Nephron progenitor cell (in vitro differentiated cells): Measurements from ENCODE around the gene MYH9.
"Not testable (repeated sequence)": the region's sequence is repeated elsewhere in the genome, so short reads cannot be mapped to it uniquely, and the experiment has no call there.

Source experiments
- DNase-seq: peaks from one replicate; pipeline ENCODE4 v3.0.0; 2021
- H3K27ac Mint-ChIP-seq: 2 replicates; pipeline ENCODE4 v1.8.0; 2021; ENCODE audit warnings: mild to moderate bottlenecking, moderate library complexity, mixed read lengths
- H3K27me3 Mint-ChIP-seq: 2 replicates; pipeline ENCODE4 v1.8.0; 2021; ENCODE audit warnings: mild to moderate bottlenecking, low read depth, mixed read lengths; ENCODE audit not compliant: poor library complexity
- H3K36me3 Mint-ChIP-seq: 2 replicates; pipeline ENCODE4 v1.8.0; 2021; ENCODE audit warnings: low read depth, mixed read lengths
- H3K4me1 Mint-ChIP-seq: 2 replicates; pipeline ENCODE4 v1.8.0; 2021; ENCODE audit warnings: mixed read lengths
- H3K4me3 Mint-ChIP-seq: 2 replicates; pipeline ENCODE4 v1.8.0; 2021; ENCODE audit warnings: mild to moderate bottlenecking, moderate library complexity, mixed read lengths
- H3K9me3 Mint-ChIP-seq: 2 replicates; pipeline ENCODE4 v1.8.0; 2021; ENCODE audit warnings: mild to moderate bottlenecking, moderate library complexity, mixed read lengths
- CTCF ChIP-seq: fragments of 200-600 bp; sonication (generic); IDR thresholded peaks from 2 replicates; pipeline ENCODE4 v1.5.0; 2021; ENCODE audit warnings: antibody characterized with exemption

The MYH9 gene

GRCh38 chr22:36259615-36260300, 128.0 kb downstream of the MYH9 start:
- H3K4me1 Mint-ChIP-seq = peaks cover 51% of the 10 kb centered on the region
- H3K9me3 Mint-ChIP-seq = no peaks in the 10 kb centered on the region
- no peak for DNase-seq
- H3K27ac Mint-ChIP-seq = peak overlapping the region; percentile 84
- no peak for TF ChIP-seq CTCF
- H3K27me3 Mint-ChIP-seq = peaks cover 21% of the 10 kb centered on the region
- H3K36me3 Mint-ChIP-seq = no peaks in the 10 kb centered on the region
- H3K4me3 Mint-ChIP-seq = peak overlapping the region; percentile 60

- Mint-ChIP-seq H3K27me3 (peaks cover 19% of the 10 kb centered on the region), H3K27ac (peak overlapping the region; percentile 84), H3K9me3 (no peaks in the 10 kb centered on the region), H3K4me1 (peaks cover 49% of the 10 kb centered on the region), H3K36me3 (no peaks in the 10 kb centered on the region), H3K4me3 (peak overlapping the region; percentile 60)
- DNase-seq = peak; percentile 52
- TF ChIP-seq CTCF = no peak
Observed at GRCh38 chr22:36258701-36259614, 128.8 kb downstream of the MYH9 start.

GRCh38 chr22:36257948-36258670, 129.7 kb downstream of the MYH9 start:
- DNase-seq = no peak
- peak overlapping the region; percentile 60 for H3K4me3 Mint-ChIP-seq
- H3K4me1 Mint-ChIP-seq = peaks cover 41% of the 10 kb centered on the region

GRCh38 chr22:36257308-36257707, 130.5 kb downstream of the MYH9 start:
- H3K4me3 Mint-ChIP-seq = no peak overlapping the region
- H3K27me3 Mint-ChIP-seq = peaks cover 21% of the 10 kb centered on the region
- TF ChIP-seq CTCF = no peak
- DNase-seq = no peak
- peaks cover 40% of the 10 kb centered on the region for H3K4me1 Mint-ChIP-seq
- H3K27ac Mint-ChIP-seq = no peak overlapping the region
- H3K36me3 Mint-ChIP-seq = no peaks in the 10 kb centered on the region
- H3K9me3 Mint-ChIP-seq = no peaks in the 10 kb centered on the region

More at GRCh38 chr22:36257948-36258670, 129.7 kb downstream of the MYH9 start:
- no peaks in the 10 kb centered on the region for H3K36me3 Mint-ChIP-seq
- peak overlapping the region; percentile 88 for H3K27ac Mint-ChIP-seq
- H3K27me3 Mint-ChIP-seq = peaks cover 16% of the 10 kb centered on the region
- no peaks in the 10 kb centered on the region for H3K9me3 Mint-ChIP-seq
- TF ChIP-seq CTCF = no peak

GRCh38 chr22:36256478-36256877, 131.3 kb downstream of the MYH9 start:
- Mint-ChIP-seq H3K4me1 (peaks cover 40% of the 10 kb centered on the region), H3K36me3 (no peaks in the 10 kb centered on the region), H3K27ac (no peak overlapping the region), H3K27me3 (peaks cover 21% of the 10 kb centered on the region), H3K4me3 (no peak overlapping the region), H3K9me3 (no peaks in the 10 kb centered on the region)
- no peak for DNase-seq
- TF ChIP-seq CTCF = no peak

GRCh38 chr22:36255572-36255971, 132.2 kb downstream of the MYH9 start:
- Mint-ChIP-seq H3K4me1 (peaks cover 37% of the 10 kb centered on the region), H3K27me3 (peaks cover 21% of the 10 kb centered on the region)
- not testable (repeated sequence) for H3K9me3 Mint-ChIP-seq, H3K4me3 Mint-ChIP-seq, H3K27ac Mint-ChIP-seq, DNase-seq, H3K36me3 Mint-ChIP-seq
